Trophoblast cell (in vitro differentiated cells and primary cell): ENCODE data around the gene WSB1.
A peak's percentile ranks its signal among the peaks of the same experiment; 100 is the strongest.

Experiments used
- DNase-seq, 2 donors: peaks; one replicate each; pipeline ENCODE4 v3.0.0-alpha.2; 2016
- H2AFZ ChIP-seq: 2 replicates; pipeline ENCODE4 v1.6.1; 2013; ENCODE audit warnings: low read length, moderate library complexity, mild to moderate bottlenecking; ENCODE audit not compliant: insufficient read depth, poor library complexity
- H2AK5ac ChIP-seq: 2 replicates; pipeline ENCODE4 v1.6.1; 2013; ENCODE audit warnings: mild to moderate bottlenecking, low read length
- H2BK120ac ChIP-seq: 2 replicates; pipeline ENCODE4 v1.6.1; 2013; ENCODE audit warnings: low read length, mild to moderate bottlenecking, moderate library complexity; ENCODE audit not compliant: insufficient read depth, poor library complexity
- H2BK12ac ChIP-seq: 2 replicates; pipeline ENCODE4 v1.6.1; 2013; ENCODE audit warnings: mild to moderate bottlenecking, low read length, moderate library complexity
- H2BK5ac ChIP-seq: 2 replicates; pipeline ENCODE4 v1.6.1; 2013; ENCODE audit warnings: low read length, low read depth, moderate library complexity, mild to moderate bottlenecking; ENCODE audit not compliant: poor library complexity
- H3K14ac ChIP-seq: 2 replicates; pipeline ENCODE4 v1.6.1; 2013; ENCODE audit warnings: mild to moderate bottlenecking, low read length
- H3K18ac ChIP-seq: 2 replicates; pipeline ENCODE4 v1.6.1; 2013; ENCODE audit warnings: mild to moderate bottlenecking, low read length
- H3K23ac ChIP-seq: 2 replicates; pipeline ENCODE4 v1.6.1; 2013; ENCODE audit warnings: low read length
- H3K27ac ChIP-seq: 2 replicates; pipeline ENCODE4 v1.5.1; 2013; ENCODE audit warnings: low read depth, mild to moderate bottlenecking, inconsistent platforms, low read length, moderate library complexity
- H3K27me3 ChIP-seq: 2 replicates; pipeline ENCODE4 v1.6.1; 2013; ENCODE audit warnings: inconsistent platforms, mild to moderate bottlenecking, low read length, moderate library complexity; ENCODE audit not compliant: insufficient read depth
- H3K36me3 ChIP-seq, 2 experiments: 1 replicate in 1 of 2; 2 replicates in 1 of 2; pipeline ENCODE4 v1.6.1; 2013; ENCODE audit warnings: low read length in 2 of 2, mild to moderate bottlenecking in 2 of 2, moderate library complexity in 1 of 2; ENCODE audit not compliant: insufficient read depth in 2 of 2, control insufficient read depth in 1 of 2
- H3K4ac ChIP-seq: 2 replicates; pipeline ENCODE4 v1.6.1; 2013; ENCODE audit warnings: low read depth, mild to moderate bottlenecking, low read length, moderate library complexity
- H3K4me1 ChIP-seq, 2 experiments: 1 replicate in 1 of 2; 2 replicates in 1 of 2; pipeline ENCODE4 v1.6.1; 2013; ENCODE audit warnings: low read length in 2 of 2, mild to moderate bottlenecking in 2 of 2, moderate library complexity in 1 of 2; ENCODE audit not compliant: insufficient read depth in 2 of 2, control insufficient read depth in 1 of 2
- H3K4me2 ChIP-seq: 2 replicates; pipeline ENCODE4 v1.6.1; 2013; ENCODE audit warnings: inconsistent platforms, mild to moderate bottlenecking, low read length, moderate library complexity
- H3K4me3 ChIP-seq: 2 replicates; pipeline ENCODE4 v1.5.1; 2013; ENCODE audit warnings: mild to moderate bottlenecking, low read depth, low read length, inconsistent platforms
- H3K79me1 ChIP-seq: one replicate; pipeline ENCODE4 v1.6.1; 2013; ENCODE audit warnings: low read length
- H3K79me2 ChIP-seq: 2 replicates; pipeline ENCODE4 v1.6.1; 2013; ENCODE audit warnings: low read length, mild to moderate bottlenecking; ENCODE audit not compliant: control insufficient read depth, insufficient read depth, poor library complexity
- H3K9ac ChIP-seq: 2 replicates; pipeline ENCODE4 v1.6.1; 2013; ENCODE audit warnings: mild to moderate bottlenecking, low read length
- H3K9me3 ChIP-seq: 2 replicates; pipeline ENCODE4 v1.6.1; 2013; ENCODE audit warnings: low read depth, mild to moderate bottlenecking, control low read depth, inconsistent platforms, low read length; ENCODE audit not compliant: insufficient read depth
- H4K12ac ChIP-seq: 2 replicates; pipeline ENCODE4 v1.6.1; 2013; ENCODE audit warnings: low read depth, mild to moderate bottlenecking, low read length, moderate library complexity
- H4K8ac ChIP-seq: 2 replicates; pipeline ENCODE4 v1.6.1; 2013; ENCODE audit warnings: low read depth, mild to moderate bottlenecking, low read length, moderate library complexity
- H4K91ac ChIP-seq: one replicate; pipeline ENCODE4 v1.6.1; 2013; ENCODE audit warnings: low read depth, mild to moderate bottlenecking, low read length, moderate library complexity
- WGBS: extraction: QIAGEN DNeasy Blood & Tissue Kit; methylation state at CpG from one replicate; pipeline ENCODE4 v1.1.7; 2013; ENCODE audit warnings: missing lambda C conversion rate; ENCODE audit not compliant: insufficient read length, insufficient coverage; ENCODE audit errors: extremely low coverage; 5-methylcytosine and 5-hydroxymethylcytosine counted together

WSB1 gene

GRCh38 chr17:27295945-27296344 lies 2.0 kb downstream of the WSB1 start:
- H3K79me2 ChIP-seq: peaks cover 31% of the 10 kb centered on the region
- H3K14ac ChIP-seq: no peak overlapping the region
- H3K4ac ChIP-seq: peak overlapping the region; percentile 93
- no peak overlapping the region for H2BK5ac ChIP-seq
- H2BK120ac ChIP-seq: no peak overlapping the region
- H2AFZ ChIP-seq: no peak overlapping the region
- H4K91ac ChIP-seq: no peak overlapping the region
- no peak overlapping the region for H2AK5ac ChIP-seq
- peaks cover 12% of the 10 kb centered on the region for H3K79me1 ChIP-seq
- no peaks in the 10 kb centered on the region for H3K9me3 ChIP-seq
- H3K27ac ChIP-seq: no peak overlapping the region
- no peak overlapping the region for H3K23ac ChIP-seq
- peaks cover 7 to 12% of the 10 kb centered on the region in 2 experiments for H3K36me3 ChIP-seq
- H3K27me3 ChIP-seq: no peaks in the 10 kb centered on the region
- peaks cover 10 to 12% of the 10 kb centered on the region in 2 experiments for H3K4me1 ChIP-seq
- no peak overlapping the region for H4K12ac ChIP-seq
- peak in 1 of 2 donors; percentile 54 for DNase-seq
- H3K4me2 ChIP-seq: peak overlapping the region; percentile 18
- H4K8ac ChIP-seq: no peak overlapping the region
- H3K18ac ChIP-seq: no peak overlapping the region
- no CpG with 5 or more reads among the region's 10 CpGs for WGBS
- H2BK12ac ChIP-seq: no peak overlapping the region
- H3K4me3 ChIP-seq: no peak overlapping the region
- no peak overlapping the region for H3K9ac ChIP-seq

GRCh38 chr17:27296428-27296979 lies 2.6 kb downstream of the WSB1 start:
- Histone ChIP-seq H3K27me3 (no peaks in the 10 kb centered on the region), H3K4me1 (peaks cover 10 to 12% of the 10 kb centered on the region in 2 experiments), H3K27ac (no peak overlapping the region), H4K12ac (no peak overlapping the region), H3K4me2 (peak overlapping the region; percentile 47), H3K18ac (no peak overlapping the region), H3K4me3 (no peak overlapping the region), H3K79me1 (peaks cover 12% of the 10 kb centered on the region), H3K14ac (no peak overlapping the region), H2BK5ac (no peak overlapping the region), H2BK12ac (no peak overlapping the region), H2AK5ac (no peak overlapping the region), H3K23ac (no peak overlapping the region), H3K36me3 (peaks cover 7 to 12% of the 10 kb centered on the region in 2 experiments), H3K9me3 (no peaks in the 10 kb centered on the region), H4K91ac (no peak overlapping the region), H3K9ac (no peak overlapping the region), H3K79me2 (peaks cover 32% of the 10 kb centered on the region), H3K4ac (peak overlapping the region; percentile 87), H4K8ac (no peak overlapping the region), H2AFZ (no peak overlapping the region), H2BK120ac (no peak overlapping the region)
- DNase-seq: peak; percentile 68 to 92
- WGBS: no CpG with 5 or more reads among the region's 2 CpGs

- H3K4ac ChIP-seq: peak overlapping the region; percentile 92
- no peak overlapping the region for H3K23ac ChIP-seq
- H4K91ac ChIP-seq: no peak overlapping the region
- peaks cover 6 to 7% of the 10 kb centered on the region in 2 experiments for H3K4me1 ChIP-seq
- no peak overlapping the region for H3K27ac ChIP-seq
- H3K36me3 ChIP-seq: peaks cover 13 to 15% of the 10 kb centered on the region in 2 experiments
- no peak overlapping the region for H2BK12ac ChIP-seq
- no peak overlapping the region for H3K18ac ChIP-seq
- no peak overlapping the region for H2AK5ac ChIP-seq
- no peak overlapping the region for H4K12ac ChIP-seq
- H3K9me3 ChIP-seq: no peaks in the 10 kb centered on the region
- no peak overlapping the region for H2BK5ac ChIP-seq
- DNase-seq: no peak
- H3K27me3 ChIP-seq: no peaks in the 10 kb centered on the region
- H3K9ac ChIP-seq: no peak overlapping the region
- no peak overlapping the region for H3K4me2 ChIP-seq
- no peak overlapping the region for H3K4me3 ChIP-seq
- no peak overlapping the region for H2BK120ac ChIP-seq
- peaks cover 2% of the 10 kb centered on the region for H3K79me1 ChIP-seq
- no peak overlapping the region for H3K14ac ChIP-seq
- H2AFZ ChIP-seq: no peak overlapping the region
- H4K8ac ChIP-seq: no peak overlapping the region
- WGBS: no CpG with 5 or more reads among the region's 5 CpGs
- H3K79me2 ChIP-seq: peaks cover 29% of the 10 kb centered on the region
Observed at GRCh38 chr17:27299384-27300049, 5.6 kb downstream of the WSB1 start.

GRCh38 chr17:27303734-27304133 lies 9.8 kb downstream of the WSB1 start:
- Histone ChIP-seq H3K27me3 (no peaks in the 10 kb centered on the region), H4K8ac (no peak overlapping the region), H3K4ac (no peak overlapping the region), H2BK5ac (no peak overlapping the region), H3K9ac (no peak overlapping the region), H3K79me2 (peaks cover 11% of the 10 kb centered on the region), H2AK5ac (no peak overlapping the region), H3K4me3 (no peak overlapping the region), H3K14ac (no peak overlapping the region), H2AFZ (no peak overlapping the region), H3K9me3 (no peaks in the 10 kb centered on the region), H3K4me2 (no peak overlapping the region), H4K91ac (no peak overlapping the region), H2BK12ac (no peak overlapping the region), H4K12ac (no peak overlapping the region), H3K27ac (no peak overlapping the region), H3K23ac (no peak overlapping the region), H3K79me1 (no peaks in the 10 kb centered on the region), H3K4me1 (no peaks in the 10 kb centered on the region), H2BK120ac (no peak overlapping the region), H3K36me3 (peaks cover 14 to 18% of the 10 kb centered on the region in 2 experiments), H3K18ac (no peak overlapping the region)
- no peak for DNase-seq
- WGBS: no CpG with 5 or more reads among the region's 2 CpGs
